ENCODE measurements around the gene MPRIP. TPM values are rescaled to one million over a fixed set of nuclear protein-coding genes. Genes with fewer than 3 reads are reported as not detected.

Gene MPRIP
- total RNA-seq, 1 donor from 2014 or later: 275 TPM

- Mint-ChIP-seq H3K4me3 (peak overlapping the region; percentile 50), H3K4me1 (ENCODE audit: unreplicated experiment) (peaks cover 16% of the 10 kb centered on the region), H3K27me3 (no peaks in the 10 kb centered on the region), H3K9me3 (no peaks in the 10 kb centered on the region), H3K36me3 (peaks cover 5% of the 10 kb centered on the region), H3K27ac (peak overlapping the region; percentile 33)
- no peak for TF ChIP-seq CTCF (conservative IDR thresholded peaks at IDR 0.05)
- DNase-seq (ENCODE audit: extremely low spot score, unreplicated experiment): no peak
Observed at GRCh38 chr17:17231621-17232302, 189.5 kb downstream of the MPRIP start.

GRCh38 chr17:17232303-17232621 lies 190.0 kb downstream of the MPRIP start:
- Mint-ChIP-seq H3K9me3 (no peaks in the 10 kb centered on the region), H3K36me3 (peaks cover 5% of the 10 kb centered on the region), H3K4me1 (ENCODE audit: unreplicated experiment) (peaks cover 16% of the 10 kb centered on the region), H3K27me3 (no peaks in the 10 kb centered on the region), H3K4me3 (peak overlapping the region; percentile 7), H3K27ac (peak overlapping the region; percentile 33)
- no peak for DNase-seq (ENCODE audit: extremely low spot score, unreplicated experiment)
- TF ChIP-seq CTCF (conservative IDR thresholded peaks at IDR 0.05): no peak

GRCh38 chr17:17235212-17236174 lies 193.2 kb downstream of the MPRIP start:
- peak overlapping the region; percentile 99 for H3K27ac Mint-ChIP-seq
- DNase-seq (ENCODE audit: extremely low spot score, unreplicated experiment): no peak
- peak overlapping the region; percentile 99 for H3K4me3 Mint-ChIP-seq
- no peak for TF ChIP-seq CTCF (conservative IDR thresholded peaks at IDR 0.05)
- H3K4me1 Mint-ChIP-seq (ENCODE audit: unreplicated experiment): peaks cover 16% of the 10 kb centered on the region
- H3K9me3 Mint-ChIP-seq: no peaks in the 10 kb centered on the region
- H3K27me3 Mint-ChIP-seq: no peaks in the 10 kb centered on the region
- H3K36me3 Mint-ChIP-seq: no peaks in the 10 kb centered on the region

- Mint-ChIP-seq H3K27ac (peak overlapping the region; percentile 99), H3K36me3 (no peaks in the 10 kb centered on the region), H3K9me3 (no peaks in the 10 kb centered on the region), H3K4me3 (peak overlapping the region; percentile 99), H3K4me1 (ENCODE audit: unreplicated experiment) (peaks cover 16% of the 10 kb centered on the region), H3K27me3 (no peaks in the 10 kb centered on the region)
- TF ChIP-seq CTCF (conservative IDR thresholded peaks at IDR 0.05): no peak
- DNase-seq (ENCODE audit: extremely low spot score, unreplicated experiment): no peak
Observed at GRCh38 chr17:17236295-17237025, 194.2 kb downstream of the MPRIP start.

- DNase-seq (ENCODE audit: extremely low spot score, unreplicated experiment): peak; percentile 83
- Mint-ChIP-seq H3K36me3 (no peaks in the 10 kb centered on the region), H3K4me1 (ENCODE audit: unreplicated experiment) (peaks cover 16% of the 10 kb centered on the region), H3K9me3 (no peaks in the 10 kb centered on the region), H3K27ac (peak within 1 kb of the TSS; percentile 99), H3K4me3 (peak within 1 kb of the TSS; percentile 99), H3K27me3 (no peaks in the 10 kb centered on the region)
- no peak for TF ChIP-seq CTCF (conservative IDR thresholded peaks at IDR 0.05)
Observed at GRCh38 chr17:17237026-17237799, 195.0 kb downstream of the MPRIP start, which contains the start of gene FLCN. FLCN (minus strand) TSS chr17:17237168; CDS start chr17:17228137, 9,031 bp downstream.

Measured in type B pancreatic cell (in vitro differentiated cells).